ENCODE measurements around the gene OR5V1.
"Not testable (repeated sequence)": the region's sequence is repeated elsewhere in the genome, so short reads cannot be mapped to it uniquely, and the experiment has no call there.

The OR5V1 gene

GRCh38 chr6:29368765-29369164 is at the start of gene OR5V1:
OR5V1 (minus strand) TSS chr6:29368865; CDS start chr6:29356195, 12,670 bp downstream.
- DNase-seq (ENCODE audit: low spot score): no peak

- DNase-seq (ENCODE audit: low spot score): no peak
These were observed 45.9 kb upstream of the OR5V1 start, which contains the start of gene OR12D1 for GRCh38 chr6:29414588-29414987. OR12D1 (plus strand) TSS chr6:29414928.

GRCh38 chr6:29403801-29404200 is 35.1 kb upstream of the OR5V1 start:
- DNase-seq (ENCODE audit: low spot score): no peak

- DNase-seq (ENCODE audit: low spot score): no peak
These were observed 30.9 kb upstream of the OR5V1 start for GRCh38 chr6:29399525-29399924.

- no peak for DNase-seq (ENCODE audit: low spot score)
These were observed 26.7 kb upstream of the OR5V1 start, which contains the start of gene OR12D2 for GRCh38 chr6:29395331-29395730. OR12D2 (plus strand) TSS chr6:29395631; CDS start chr6:29396700, 1,069 bp downstream.

GRCh38 chr6:29388533-29388932 is 19.9 kb upstream of the OR5V1 start:
- no peak for DNase-seq (ENCODE audit: low spot score)

- no peak for DNase-seq (ENCODE audit: low spot score)
These were observed 7.3 kb upstream of the OR5V1 start for GRCh38 chr6:29376003-29376402.

GRCh38 chr6:29375191-29375590 is 6.5 kb upstream of the OR5V1 start, which contains the start of gene OR12D3:
OR12D3 (minus strand) TSS chr6:29375291; CDS start chr6:29375287, 4 bp downstream.
- DNase-seq (ENCODE audit: low spot score): no peak

- DNase-seq (ENCODE audit: low spot score): no peak
These were observed 13.1 kb downstream of the OR5V1 start for GRCh38 chr6:29355603-29356002.

GRCh38 chr6:29354980-29355379 is 13.7 kb downstream of the OR5V1 start:
- no peak for DNase-seq (ENCODE audit: low spot score)

- DNase-seq (ENCODE audit: low spot score): not testable (repeated sequence)
These were observed 19.3 kb downstream of the OR5V1 start for GRCh38 chr6:29349348-29349747.

- no peak for DNase-seq (ENCODE audit: low spot score)
These were observed 23.3 kb downstream of the OR5V1 start for GRCh38 chr6:29345380-29345779.

GRCh38 chr6:29336269-29336668 is 32.4 kb downstream of the OR5V1 start:
- no peak for DNase-seq (ENCODE audit: low spot score)

- no peak for DNase-seq (ENCODE audit: low spot score)
These were observed 36.0 kb downstream of the OR5V1 start for GRCh38 chr6:29332676-29333075.

GRCh38 chr6:29325777-29326176 is 42.9 kb downstream of the OR5V1 start:
- DNase-seq (ENCODE audit: low spot score): no peak

GRCh38 chr6:29323332-29323731 is 45.3 kb downstream of the OR5V1 start:
- DNase-seq (ENCODE audit: low spot score): not testable (repeated sequence)

GRCh38 chr6:29319931-29320330 is 48.7 kb downstream of the OR5V1 start:
- DNase-seq (ENCODE audit: low spot score): no peak
